Frontal cortex (tissue), 4 donors: ENCODE data around the gene TBC1D22A. TPM values are rescaled to one million over a fixed set of nuclear protein-coding genes. Genes with fewer than 3 reads are reported as not detected.

Source experiments
- DNase-seq, 2 donors: peaks; one replicate each; pipeline ENCODE4 v3.0.0; 2012; ENCODE audit warnings: low spot score in 2 of 2
- FAIRE-seq: peaks from 2 replicates; lab custom pipeline; 2012; peaks lifted over from hg19 to GRCh38; lab: Jason Lieb, UNC
- total RNA-seq: library from RNA; depleted of rRNA; stranded (reverse); fragments of >200 nt; gene quantifications from one replicate; pipeline ENCODE4 v1.2.3, GENCODE V29; 2014
- donor health status: control.
- donor health status: control.
- donor health status: control.

Gene TBC1D22A
- total RNA-seq, 1 donor from 2014 or later = 5.3 TPM

DNA sequence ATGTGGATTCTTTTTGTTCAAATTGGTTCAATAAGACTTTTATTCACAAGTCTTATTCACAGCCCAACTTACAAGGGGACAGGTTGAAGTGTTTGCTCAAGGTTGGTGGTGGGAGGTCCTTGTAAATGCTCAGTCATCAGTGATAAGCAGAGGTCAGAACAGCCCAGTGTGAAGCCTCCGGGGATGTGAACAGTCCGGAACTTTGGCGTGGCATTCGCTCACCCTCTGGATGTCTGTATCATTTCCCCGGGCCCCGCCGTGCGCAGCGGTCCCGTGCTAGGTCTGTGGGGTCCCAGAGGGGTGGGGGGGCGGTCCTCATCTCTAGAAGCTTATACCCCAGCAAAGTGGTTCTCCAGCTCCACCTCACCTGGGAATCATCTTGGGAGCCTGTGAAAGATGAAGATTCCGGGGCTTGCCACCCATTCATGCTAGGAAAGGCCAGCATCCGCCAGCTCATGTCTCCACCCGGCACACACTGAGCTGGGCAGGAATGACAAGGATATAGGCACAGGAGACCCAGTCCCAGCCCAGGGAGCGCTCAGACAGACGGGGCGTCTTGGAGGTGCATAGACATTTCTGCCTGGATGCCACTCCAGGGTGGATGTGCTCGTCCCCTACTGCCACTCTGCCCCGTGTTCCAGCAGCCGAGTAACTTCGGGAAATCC lies 327.5 kb downstream of the TBC1D22A start:
- DNase-seq = no peak
- no peak for FAIRE-seq

DNA sequence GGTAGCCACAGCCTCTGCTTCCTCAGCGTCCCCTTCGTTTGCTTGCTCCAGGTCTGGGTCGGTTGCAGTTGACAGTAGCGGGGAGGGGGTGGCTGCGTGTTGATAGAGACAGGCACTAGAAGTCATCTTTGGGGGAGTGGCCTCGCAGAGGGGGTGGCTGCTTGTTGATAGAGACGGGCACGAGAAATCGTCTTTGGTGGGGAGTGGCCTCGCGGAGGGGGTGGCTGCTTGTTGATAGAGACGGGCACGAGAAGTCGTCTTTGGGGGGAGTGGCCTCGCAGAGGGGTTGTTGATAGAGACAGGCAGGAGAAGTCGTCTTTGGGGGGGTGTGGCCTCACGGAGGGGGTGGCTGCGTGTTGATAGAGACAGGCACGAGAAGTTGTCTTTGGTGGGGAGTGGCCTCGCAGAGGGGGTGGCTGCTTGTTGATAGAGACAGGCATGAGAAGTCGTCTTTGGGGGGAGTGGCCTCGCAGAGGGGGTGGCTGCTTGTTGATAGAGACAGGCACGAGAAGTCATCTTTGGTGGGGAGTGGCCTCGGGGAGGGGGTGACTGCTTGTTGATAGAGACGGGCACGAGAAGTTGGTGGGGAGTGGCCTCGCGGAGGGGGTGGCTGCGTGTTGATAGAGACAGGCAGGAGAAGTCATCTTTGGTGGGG lies 328.3 kb downstream of the TBC1D22A start:
- DNase-seq = no peak
- FAIRE-seq = no peak

DNA sequence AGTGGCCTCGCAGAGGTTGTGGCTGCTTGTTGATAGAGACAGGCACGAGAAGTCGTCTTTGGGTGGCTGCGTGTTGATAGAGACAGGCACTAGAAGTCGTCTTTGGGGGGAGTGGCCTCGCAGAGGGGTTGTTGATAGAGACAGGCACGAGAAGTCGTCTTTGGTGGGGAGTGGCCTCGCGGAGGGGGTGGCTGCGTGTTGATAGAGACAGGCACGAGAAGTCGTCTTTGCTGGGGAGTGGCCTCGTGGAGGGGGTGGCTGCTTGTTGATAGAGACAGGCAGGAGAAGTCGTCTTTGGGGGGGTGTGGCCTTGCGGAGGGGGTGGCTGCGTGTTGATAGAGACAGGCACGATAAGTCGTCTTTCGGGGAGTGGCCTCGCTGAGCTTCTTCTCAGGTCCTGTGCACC lies 328.8 kb downstream of the TBC1D22A start:
- DNase-seq (no peak), FAIRE-seq (no peak)

DNA sequence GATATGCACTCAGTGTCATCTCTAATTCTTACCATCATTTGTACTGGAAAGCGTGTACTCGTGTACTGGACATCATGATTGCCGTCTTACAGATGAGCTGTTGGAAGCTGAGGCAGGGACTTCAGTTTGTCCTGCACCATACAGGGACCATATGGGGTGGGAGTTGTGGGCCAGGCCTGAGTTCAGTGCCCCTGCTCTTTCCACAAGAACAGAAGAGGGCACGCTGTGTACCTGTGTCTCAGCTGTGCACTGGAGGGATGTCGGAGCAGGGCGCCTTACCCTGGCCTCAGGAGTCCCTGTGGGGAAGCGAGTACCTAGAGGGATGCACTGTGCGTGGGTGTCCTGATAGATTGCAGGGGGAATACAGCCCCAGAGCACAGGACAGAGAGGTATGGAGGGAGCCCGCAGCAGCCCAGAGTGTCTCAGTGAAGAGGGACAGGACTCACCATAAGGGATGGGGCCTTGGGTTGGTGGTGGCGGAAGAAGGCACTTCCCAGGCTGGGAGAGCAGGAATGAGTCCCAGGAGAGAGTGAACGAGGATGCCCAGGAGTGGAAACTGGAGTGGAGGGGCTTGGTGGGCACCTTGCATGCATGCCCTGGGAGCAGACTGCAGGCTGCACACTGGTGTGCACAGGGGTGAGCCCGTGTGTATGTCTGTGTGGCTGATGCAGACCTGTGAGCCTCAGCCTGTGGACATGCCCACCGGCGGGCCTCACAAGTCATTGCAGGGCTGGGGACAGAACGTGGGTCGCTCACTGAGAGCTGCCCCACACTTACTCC lies 329.7 kb downstream of the TBC1D22A start:
- no peak for DNase-seq
- FAIRE-seq = no peak

DNA sequence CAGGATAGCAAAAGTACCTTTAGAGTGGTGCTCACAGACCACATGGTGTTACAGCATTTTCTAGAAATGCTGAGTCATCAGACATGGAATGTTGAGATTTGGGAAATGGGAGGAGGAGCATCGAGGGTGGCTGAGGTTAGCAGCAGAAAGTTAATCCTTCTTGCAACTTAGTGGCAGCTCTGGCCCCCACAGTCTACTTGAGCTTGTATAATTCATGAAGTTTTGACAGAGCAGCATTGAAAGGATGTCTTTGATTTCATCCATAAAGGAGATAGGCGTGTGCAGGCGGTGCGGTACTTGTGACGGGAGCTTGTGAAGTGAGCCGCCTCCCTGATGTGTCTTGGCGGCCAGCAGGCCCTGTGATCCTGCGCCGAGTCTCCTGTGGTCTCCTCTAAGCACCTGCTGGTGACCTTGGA lies 330.5 kb downstream of the TBC1D22A start:
- FAIRE-seq (no peak), DNase-seq (no peak)

DNA sequence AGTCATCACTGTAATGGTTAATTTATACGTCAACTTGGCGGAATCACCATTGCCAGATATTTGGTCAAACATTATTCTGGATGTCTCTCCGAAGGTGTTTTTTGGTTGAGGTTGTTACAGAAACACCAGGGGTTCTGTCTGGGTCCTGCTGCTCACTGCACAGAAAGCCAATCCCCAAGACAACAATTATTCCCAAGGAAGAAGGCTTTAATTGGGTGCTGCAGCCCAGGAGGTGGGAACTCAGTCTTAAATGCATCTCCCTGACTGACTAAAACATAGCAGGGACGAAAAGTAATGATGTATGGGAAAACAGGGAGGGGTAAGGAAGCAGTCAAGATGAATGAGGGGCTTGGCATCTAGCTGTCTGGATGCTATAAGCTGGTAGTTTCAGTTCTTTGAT lies 331.3 kb downstream of the TBC1D22A start:
- DNase-seq (no peak), FAIRE-seq (no peak)

DNA sequence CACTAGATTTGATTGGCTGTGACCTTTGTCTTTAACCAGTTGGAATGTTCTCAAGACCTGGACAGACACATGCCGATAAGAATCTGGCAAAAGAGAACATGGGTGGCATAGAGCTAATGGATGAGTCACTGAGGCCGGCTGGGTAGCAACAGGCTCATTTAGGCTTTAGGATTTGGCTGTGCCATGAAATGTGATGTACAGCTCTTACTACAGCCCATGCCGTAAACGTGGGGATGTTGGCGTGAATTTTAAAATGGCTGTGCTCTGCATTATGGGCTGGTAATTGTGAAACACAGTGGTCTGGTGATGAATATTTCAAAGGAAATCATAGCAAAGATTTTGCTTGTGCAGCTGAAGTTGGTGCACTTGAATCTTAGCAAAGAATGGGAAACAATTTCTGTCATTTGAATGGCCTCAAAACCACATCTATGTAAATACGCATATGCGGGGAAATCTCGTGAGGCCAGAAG lies 332.4 kb downstream of the TBC1D22A start:
- FAIRE-seq (no peak), DNase-seq (no peak)

DNA sequence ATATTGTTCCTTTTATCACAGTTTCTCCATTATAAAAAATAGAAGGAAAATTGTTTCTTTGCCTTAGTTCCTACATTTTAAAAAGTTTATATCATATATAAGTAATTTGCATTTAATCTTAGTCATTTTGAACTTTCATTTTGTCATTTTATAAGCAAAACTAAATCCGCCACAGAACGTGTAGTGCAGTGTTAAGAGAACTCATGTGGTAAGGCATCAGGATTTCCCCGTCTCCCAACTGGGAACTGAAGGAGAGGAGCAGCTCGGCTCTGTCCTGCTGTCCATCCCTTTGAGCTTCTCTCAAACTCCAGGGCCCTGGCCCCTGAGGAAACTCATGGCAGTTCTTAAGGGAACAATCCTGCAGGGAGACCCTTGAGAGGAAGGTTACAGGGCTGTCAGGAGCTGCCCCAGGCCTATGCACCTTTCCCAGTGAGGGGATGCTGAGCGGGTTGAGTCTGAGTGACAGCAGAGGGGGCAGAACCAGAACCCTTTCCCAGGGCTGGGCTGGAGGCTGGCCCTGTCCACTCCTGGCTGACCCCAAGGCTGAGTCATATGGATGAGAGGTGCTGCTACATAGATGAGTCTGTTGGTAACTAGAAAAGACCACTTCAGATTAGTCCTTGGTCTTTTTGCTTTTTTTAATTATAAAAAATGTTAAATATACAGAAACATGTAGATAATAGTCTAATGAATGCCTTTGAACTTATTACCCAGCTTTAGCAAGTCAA lies 333.1 kb downstream of the TBC1D22A start:
- no peak for DNase-seq
- FAIRE-seq = no peak

DNA sequence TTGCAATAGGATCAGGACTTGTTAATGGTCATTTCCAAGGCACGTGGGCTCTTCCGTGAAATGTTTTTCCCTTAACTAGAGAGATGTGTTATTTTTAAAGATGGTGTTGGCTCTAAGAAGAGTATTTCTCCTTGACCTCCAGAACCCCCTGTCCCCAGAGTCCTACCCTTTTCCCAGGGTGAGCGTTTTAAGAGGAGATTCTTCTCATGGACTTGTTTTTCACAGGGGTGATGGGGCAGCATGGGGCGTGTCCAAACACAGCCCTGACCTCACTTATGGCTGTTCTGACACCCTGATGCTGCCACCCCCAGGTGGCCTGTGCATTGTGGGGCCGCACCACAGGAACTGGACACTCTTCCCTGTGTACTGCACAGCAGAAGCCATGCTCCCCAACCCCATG lies 335.7 kb downstream of the TBC1D22A start:
- no peak for DNase-seq
- no peak for FAIRE-seq

DNA sequence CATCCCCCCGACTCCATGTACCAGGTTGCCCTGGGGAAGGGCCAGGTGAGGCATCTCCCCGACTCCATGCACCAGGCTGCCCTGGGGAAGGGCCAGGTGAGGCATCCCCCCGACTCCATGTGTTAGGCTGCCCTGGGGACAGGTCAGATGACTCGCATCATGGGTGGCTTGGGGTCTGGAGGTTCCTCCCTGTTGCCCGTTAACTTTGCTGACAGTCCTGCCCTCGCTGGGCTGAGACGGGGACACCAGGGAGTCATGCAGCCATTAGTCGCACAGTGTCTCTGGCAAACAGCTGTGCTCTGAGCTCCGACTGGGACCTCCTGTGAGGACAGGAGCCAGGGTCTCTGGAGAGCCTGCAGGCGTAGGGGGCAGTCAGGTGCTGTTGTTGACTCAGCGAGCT lies 336.1 kb downstream of the TBC1D22A start:
- FAIRE-seq = no peak
- DNase-seq = no peak

DNA sequence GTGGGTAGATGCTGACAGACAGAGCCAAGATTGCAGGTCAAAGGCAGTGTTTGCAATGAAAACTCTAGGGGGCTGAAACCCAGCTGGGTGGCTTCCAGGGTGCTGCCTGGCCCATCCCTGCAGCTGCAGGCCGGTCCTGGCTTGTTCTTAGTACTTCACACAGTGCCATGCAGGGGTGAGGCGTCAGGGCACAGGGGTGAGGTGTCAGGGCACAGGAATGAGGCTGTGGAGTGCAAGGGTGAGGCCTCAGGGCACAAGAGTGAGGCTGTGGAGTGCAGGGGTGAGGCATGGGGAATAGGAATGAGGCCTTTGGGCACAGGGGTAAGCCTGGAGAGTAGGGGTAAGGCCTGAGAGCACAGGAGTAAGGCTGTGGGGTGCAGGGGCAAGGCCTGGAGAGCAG lies 337.6 kb downstream of the TBC1D22A start:
- no peak for FAIRE-seq

DNA sequence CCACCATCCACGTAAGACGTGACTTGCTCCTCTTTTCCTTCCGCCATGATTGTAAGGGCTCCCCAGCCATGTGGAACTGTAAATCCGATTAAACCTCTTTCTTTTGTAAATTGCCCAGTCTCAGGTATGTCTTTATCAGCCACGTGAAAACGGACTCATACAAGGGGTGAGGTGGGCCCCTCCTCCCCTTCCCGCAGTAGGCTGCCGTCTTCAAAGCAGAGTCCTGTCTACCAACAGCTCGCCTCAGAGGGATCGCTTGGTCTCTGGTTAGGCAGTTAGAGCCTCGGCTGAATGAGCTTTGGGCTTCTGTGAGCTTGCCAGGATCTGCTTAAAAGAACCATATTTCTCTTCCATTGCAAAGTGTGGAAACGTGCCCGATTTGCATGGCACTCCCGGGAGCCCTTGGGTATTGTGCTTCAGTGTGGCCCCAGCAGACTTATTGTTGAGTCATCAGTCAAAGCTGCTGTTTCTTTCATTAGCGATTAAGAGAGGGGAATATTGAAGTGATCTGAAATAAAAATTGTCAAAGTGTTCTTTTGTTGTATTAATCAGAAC lies 338.3 kb downstream of the TBC1D22A start:
- no peak for FAIRE-seq
- no peak for DNase-seq

More for the DNA sequence above, 337.6 kb downstream of the TBC1D22A start:
- no peak for DNase-seq

DNA sequence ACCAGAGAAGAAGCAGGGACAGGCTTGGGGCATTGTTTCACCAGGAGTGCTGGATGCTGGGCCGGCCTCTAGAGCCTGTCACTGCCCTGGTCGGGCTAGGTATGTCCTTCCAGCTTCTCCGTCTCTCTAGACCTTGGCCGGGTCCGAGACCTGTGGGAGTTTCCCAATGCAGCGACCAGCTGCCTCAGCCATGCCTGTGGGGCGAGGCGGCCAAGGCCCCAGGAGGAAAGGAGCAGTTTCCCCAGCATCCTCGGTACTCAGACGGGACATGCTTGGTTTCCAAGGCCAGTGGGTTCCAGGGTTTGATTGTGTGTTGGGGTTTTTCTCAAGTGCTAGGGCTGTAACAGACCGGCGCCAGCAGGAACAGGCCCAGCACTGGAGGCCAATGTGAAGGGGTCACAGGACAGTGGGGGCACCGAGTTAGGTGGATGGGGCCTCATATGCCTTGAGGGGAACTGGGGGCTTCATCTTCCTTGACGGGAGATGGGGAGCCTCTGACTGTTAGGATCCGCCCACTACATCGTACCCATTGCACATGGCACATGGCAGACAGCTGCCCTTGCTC lies 339.0 kb downstream of the TBC1D22A start:
- FAIRE-seq = no peak

DNA sequence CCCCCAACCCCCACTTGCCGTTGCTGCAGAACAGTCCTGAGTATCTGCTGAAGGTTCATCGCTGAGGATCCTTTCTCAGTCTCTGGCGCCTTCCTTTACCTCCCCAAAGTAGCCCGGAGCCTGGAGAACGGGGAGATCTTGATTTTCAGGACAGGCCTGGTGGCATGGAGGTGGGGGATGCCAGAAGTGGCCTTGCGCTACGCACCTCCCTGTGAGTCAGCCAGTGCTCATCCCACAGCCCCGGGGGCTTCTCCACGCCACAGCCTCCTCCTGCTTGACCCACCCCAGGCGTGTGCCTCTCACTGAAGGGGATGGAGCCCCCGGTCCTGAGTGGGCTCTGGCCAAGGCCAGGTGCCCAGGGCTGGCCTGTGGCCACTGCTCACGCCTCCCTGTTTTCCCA lies 339.6 kb downstream of the TBC1D22A start:
- no peak for FAIRE-seq
- DNase-seq = no peak

More for the DNA sequence above, 339.0 kb downstream of the TBC1D22A start:
- no peak for DNase-seq

DNA sequence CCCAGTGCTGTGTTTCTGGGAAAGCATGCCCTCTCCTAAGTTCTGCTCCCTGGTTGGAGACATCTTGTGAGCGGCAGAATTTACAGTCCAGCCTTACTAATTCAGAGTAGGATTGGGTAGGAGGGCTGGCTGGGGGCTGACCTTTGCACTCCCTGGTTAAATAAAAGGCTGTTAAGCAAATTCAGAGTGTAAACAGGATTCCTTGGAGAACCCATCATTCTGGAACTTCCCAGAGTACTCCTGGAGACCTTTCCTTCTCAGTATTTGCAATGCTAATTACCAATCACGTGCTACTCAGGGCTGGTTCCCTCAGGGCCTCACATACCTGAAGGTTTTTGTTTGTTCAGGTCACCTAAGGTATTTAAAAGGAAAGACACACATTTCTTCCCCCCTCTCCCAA lies 340.2 kb downstream of the TBC1D22A start:
- no peak for DNase-seq
- no peak for FAIRE-seq

DNA sequence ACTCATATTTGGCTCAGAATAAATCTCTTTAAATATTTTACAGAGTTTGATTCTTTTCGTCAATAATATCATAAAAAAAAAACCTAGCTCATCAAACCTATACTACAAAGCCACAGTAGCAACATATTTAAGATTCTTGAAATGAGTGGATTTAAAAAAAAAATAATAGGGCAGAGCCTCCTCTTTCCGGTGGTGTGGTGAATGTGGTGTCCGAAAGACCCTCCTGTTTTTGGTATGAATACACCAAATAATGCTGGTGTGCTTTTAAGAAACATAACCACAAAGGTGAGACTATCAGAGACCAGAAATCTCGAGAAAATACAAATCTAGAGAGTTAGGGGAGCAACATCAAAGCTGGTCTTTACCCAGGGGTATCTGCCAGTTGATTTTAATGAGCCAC lies 342.6 kb downstream of the TBC1D22A start:
- no peak for FAIRE-seq
- DNase-seq = no peak

DNA sequence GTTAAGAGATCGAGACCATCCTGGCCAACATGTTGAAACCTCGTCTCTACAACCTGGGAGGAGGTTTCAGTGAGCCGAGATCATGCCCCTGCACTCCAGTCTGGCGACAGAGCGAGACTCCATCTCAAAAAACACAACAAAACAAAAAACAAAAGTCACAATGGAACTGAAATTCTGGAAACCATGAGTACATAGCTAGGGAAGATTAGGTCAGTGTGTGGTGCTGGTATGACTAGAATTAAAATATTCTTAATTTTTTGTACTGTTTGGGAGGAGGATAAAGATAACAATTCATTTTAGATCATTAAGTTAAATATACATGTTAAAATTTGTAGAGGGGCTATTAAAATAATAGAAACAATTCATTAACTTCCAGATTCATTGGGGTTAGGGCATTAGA lies 344.4 kb downstream of the TBC1D22A start:
- FAIRE-seq = no peak
- no peak for DNase-seq

DNA sequence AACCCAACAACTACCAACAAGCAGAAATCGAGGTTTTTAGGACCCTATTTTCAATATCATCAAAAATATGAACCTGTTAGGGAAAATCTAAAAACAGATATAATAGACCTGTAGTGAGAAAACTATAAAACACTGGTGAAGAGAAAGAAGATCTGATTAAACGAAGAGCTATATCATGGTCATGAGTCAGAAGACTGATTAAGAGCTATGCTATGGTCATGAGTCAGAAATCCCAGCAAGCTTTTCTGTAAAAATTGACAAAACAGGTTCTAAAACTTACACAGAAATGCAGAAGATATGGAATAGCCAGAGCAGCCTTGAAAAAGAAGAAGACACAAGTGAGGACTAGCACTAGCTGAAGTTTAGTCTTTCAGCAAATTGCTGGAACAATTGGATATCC lies 345.0 kb downstream of the TBC1D22A start:
- FAIRE-seq (no peak), DNase-seq (no peak)

DNA sequence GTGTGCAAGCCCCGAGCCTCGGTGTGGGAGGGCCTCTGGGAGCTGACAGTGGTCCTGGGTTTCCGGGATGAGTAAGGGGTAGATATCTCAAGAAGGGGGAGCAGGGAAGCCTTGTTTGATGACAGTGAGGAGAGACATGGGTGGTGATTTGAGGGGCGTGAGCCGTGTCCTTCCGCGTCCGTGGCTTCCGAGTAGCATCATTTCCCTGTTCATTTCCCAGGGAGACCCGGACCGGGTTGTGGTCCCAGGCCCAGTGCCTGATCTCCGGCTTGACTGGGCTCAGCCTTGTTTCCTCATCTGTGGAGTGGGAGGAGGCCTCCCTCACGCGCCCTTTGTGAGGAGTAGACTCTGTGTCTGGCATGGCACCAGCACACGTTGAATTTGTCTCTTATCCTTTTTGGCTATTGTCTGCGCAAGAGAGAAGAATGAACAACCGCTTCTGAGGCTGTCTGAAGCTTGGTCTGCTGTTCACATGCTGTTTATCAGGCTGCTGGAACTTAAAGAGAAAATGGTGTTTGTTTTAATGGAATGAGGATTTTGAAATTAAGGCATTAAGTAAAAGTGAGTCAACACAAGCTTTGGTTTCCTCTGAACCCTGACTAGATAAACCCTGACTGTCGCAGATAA lies 348.5 kb downstream of the TBC1D22A start:
- DNase-seq (no peak), FAIRE-seq (no peak)
